Erythroblast (primary cell): ENCODE results near the gene TMPO.

Experiments used
- GATA1 ChIP-seq: IDR thresholded peaks from 2 replicates; pipeline ENCODE4 v1.6.1; 2011; ENCODE audit warnings: low read depth, mild to moderate bottlenecking, control low read depth, low read length, moderate library complexity
- POLR2A ChIP-seq: IDR thresholded peaks from 2 replicates; pipeline ENCODE4 v1.6.1; 2011; ENCODE audit warnings: mild to moderate bottlenecking, low read length

DNA sequence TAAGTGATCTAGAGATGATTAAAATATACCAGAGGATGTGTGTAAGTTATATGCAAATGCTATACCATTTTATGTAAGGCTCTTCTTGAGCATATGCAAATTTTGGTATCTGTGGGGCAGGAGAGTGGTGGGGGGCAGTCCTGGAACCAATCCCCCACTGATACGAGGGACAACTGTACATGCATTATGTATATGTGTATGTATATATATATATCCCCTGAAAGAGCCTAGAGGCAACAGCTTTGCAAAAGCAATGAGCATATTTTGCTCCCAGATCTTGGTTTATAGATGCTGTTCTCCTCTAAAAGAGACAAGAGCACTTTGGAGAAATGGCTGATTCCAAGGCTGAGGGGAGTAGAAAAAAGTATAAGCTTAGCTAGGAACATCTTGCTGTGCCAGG, 65.7 kb downstream of the TMPO start:
- TF ChIP-seq POLR2A: no peak
- no peak for TF ChIP-seq GATA1
